Measurements from ENCODE around the gene SRP68. TPM values are rescaled to one million over a fixed set of nuclear protein-coding genes. Genes with fewer than 3 reads are reported as not detected.

Gene SRP68
- total RNA-seq, 1 experiment from 2014 or later, result 113 TPM

DNA sequence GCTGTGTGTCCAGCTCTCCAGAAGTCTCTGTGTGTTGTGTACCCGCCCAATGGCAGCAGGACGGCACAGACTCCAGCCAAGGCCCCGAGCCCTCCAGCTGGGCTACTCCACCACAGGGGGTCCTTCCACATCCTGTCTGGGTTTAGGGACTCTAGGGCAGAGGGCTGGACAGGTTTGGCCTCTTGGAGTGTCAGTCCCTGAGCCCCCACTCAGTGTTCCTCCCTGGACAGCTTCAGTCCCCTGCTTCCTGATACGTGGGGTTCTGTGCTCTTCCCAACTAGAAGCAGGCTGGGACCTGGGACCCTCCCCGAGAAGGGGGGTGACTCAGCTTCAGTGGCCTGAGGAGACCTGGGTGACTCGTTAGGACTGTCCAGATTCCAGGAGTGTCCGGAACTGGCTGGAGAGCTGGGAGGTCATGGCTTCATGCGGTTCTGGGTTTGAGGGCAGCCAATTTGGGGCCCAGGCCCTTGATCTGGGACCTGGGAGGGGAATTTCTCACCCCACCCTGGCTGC lies 67.5 kb downstream of the SRP68 start:
- DNase-seq, result no peak
- H3K36me3 ChIP-seq (ENCODE audit: control insufficient read depth, insufficient read depth, low read length), result peaks cover 1% of the 10 kb centered on the region; the same call in 1 of the 2 replicates
- Mint-ChIP-seq H3K27me3 (ENCODE audit: insufficient read depth, unreplicated experiment) (no peaks in the 10 kb centered on the region), H3K27ac (ENCODE audit: unreplicated experiment) (peak overlapping the region; percentile 30), H3K4me3 (ENCODE audit: unreplicated experiment) (no peak overlapping the region), H3K4me1 (ENCODE audit: low read depth, unreplicated experiment) (peaks cover 10% of the 10 kb centered on the region), H3K9me3 (ENCODE audit: unreplicated experiment) (peaks cover 5% of the 10 kb centered on the region), H3K36me3 (ENCODE audit: insufficient read depth, unreplicated experiment) (peaks cover 9% of the 10 kb centered on the region)
- intact Hi-C loops (cut with micrococcal nuclease; ENCODE audit: unreplicated experiment), result loop anchor here (1.0 to 2.0 kb wide), 2 partner anchors 64 to 100 kb away; partner anchors contain the start of gene FBF1
- TF ChIP-seq, protein P1, sequence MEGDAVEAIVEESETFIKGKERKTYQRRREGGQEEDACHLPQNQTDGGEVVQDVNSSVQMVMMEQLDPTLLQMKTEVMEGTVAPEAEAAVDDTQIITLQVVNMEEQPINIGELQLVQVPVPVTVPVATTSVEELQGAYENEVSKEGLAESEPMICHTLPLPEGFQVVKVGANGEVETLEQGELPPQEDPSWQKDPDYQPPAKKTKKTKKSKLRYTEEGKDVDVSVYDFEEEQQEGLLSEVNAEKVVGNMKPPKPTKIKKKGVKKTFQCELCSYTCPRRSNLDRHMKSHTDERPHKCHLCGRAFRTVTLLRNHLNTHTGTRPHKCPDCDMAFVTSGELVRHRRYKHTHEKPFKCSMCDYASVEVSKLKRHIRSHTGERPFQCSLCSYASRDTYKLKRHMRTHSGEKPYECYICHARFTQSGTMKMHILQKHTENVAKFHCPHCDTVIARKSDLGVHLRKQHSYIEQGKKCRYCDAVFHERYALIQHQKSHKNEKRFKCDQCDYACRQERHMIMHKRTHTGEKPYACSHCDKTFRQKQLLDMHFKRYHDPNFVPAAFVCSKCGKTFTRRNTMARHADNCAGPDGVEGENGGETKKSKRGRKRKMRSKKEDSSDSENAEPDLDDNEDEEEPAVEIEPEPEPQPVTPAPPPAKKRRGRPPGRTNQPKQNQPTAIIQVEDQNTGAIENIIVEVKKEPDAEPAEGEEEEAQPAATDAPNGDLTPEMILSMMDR (IDR thresholded peaks at IDR 0.05; ENCODE audit: insufficient read depth in 1 of 2, low read depth in 1 of 2, low read length in 1 of 2, severe bottlenecking in 1 of 2, unreplicated experiment in 1 of 2), result no peak
- no peaks in the 10 kb centered on the region for H3K9me3 ChIP-seq
- no peaks in the 10 kb centered on the region for H3K27me3 ChIP-seq (replicated peaks; ENCODE audit: control insufficient read depth, insufficient read depth, low read length)
- ChIA-PET POLR2A (interaction anchor here (1.7 kb wide), 1 partner anchor 64 kb away, joined by 6 read pairs; the partner anchor contains the start of gene FBF1), CTCF (interaction anchor here (0.6 to 2.6 kb wide), 10 partner anchors 9 to 275 kb away, joined by 3 to 16 read pairs (median 6); partner anchors contain the start of genes ACOX1, FBF1, MRPL38 and TEN1)
- H3K4me1 ChIP-seq, result peaks cover 17% of the 10 kb centered on the region
- BruUV-seq (replicated peaks), result no TSS peak
- no peak overlapping the region for H3K4me3 ChIP-seq (ENCODE audit: low read depth, low read length)

DNA sequence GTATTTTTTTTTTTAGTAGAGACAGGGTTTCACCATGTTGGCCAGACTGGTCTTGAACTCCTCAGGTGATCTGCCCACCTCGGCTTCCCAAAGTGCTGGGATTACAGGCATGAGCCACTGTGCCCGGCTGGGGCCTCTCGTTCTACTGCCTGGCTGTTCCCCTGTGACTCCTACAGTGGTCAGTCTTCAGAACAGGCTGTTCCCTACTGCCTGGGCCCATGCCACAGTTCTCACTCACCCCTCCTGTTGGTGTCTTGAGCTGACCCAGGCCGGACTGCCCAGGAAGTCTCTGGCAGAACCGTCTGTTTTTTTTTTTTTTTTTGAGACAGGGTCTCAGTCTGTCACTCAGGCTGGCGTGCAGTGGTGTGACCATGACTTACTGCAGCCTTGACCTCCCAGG lies 68.4 kb downstream of the SRP68 start:
- peaks cover 19% of the 10 kb centered on the region for H3K4me1 ChIP-seq
- peaks cover 1% of the 10 kb centered on the region; the same call in 1 of the 2 replicates for H3K36me3 ChIP-seq (ENCODE audit: control insufficient read depth, insufficient read depth, low read length)
- H3K36me3 Mint-ChIP-seq (ENCODE audit: insufficient read depth, unreplicated experiment), result peaks cover 10% of the 10 kb centered on the region
- H3K9me3 Mint-ChIP-seq (ENCODE audit: unreplicated experiment), result no peaks in the 10 kb centered on the region
- TF ChIP-seq, protein P1 (IDR thresholded peaks at IDR 0.05; ENCODE audit: insufficient read depth in 1 of 2, low read depth in 1 of 2, low read length in 1 of 2, severe bottlenecking in 1 of 2, unreplicated experiment in 1 of 2), result no peak
- H3K4me3 ChIP-seq (ENCODE audit: low read depth, low read length), result no peak overlapping the region
- no peaks in the 10 kb centered on the region for H3K27me3 ChIP-seq (replicated peaks; ENCODE audit: control insufficient read depth, insufficient read depth, low read length)
- no peaks in the 10 kb centered on the region for H3K9me3 ChIP-seq
- intact Hi-C loops (cut with micrococcal nuclease; ENCODE audit: unreplicated experiment), result loop anchor here (1.0 to 2.0 kb wide), 2 partner anchors 25 to 63 kb away; partner anchors contain the start of genes ACOX1, FBF1 and TEN1
- DNase-seq, result no peak
- no peak overlapping the region for H3K4me3 Mint-ChIP-seq (ENCODE audit: unreplicated experiment)
- ChIA-PET POLR2A (interaction anchor here (1.1 to 1.7 kb wide), 2 partner anchors 63 to 107 kb away, joined by 4 to 6 read pairs; partner anchors contain the start of genes FBF1 and TRIM65), CTCF (interaction anchor here (0.6 to 3.4 kb wide), 9 partner anchors 9 to 276 kb away, joined by 3 to 19 read pairs (median 5); partner anchors contain the start of genes ACOX1, FBF1, MRPL38 and TEN1)
- H3K27ac Mint-ChIP-seq (ENCODE audit: unreplicated experiment), result peak overlapping the region; percentile 71
- H3K4me1 Mint-ChIP-seq (ENCODE audit: low read depth, unreplicated experiment), result peaks cover 10% of the 10 kb centered on the region
- no peaks in the 10 kb centered on the region for H3K27me3 Mint-ChIP-seq (ENCODE audit: insufficient read depth, unreplicated experiment)
- no TSS peak for BruUV-seq (replicated peaks)

DNA sequence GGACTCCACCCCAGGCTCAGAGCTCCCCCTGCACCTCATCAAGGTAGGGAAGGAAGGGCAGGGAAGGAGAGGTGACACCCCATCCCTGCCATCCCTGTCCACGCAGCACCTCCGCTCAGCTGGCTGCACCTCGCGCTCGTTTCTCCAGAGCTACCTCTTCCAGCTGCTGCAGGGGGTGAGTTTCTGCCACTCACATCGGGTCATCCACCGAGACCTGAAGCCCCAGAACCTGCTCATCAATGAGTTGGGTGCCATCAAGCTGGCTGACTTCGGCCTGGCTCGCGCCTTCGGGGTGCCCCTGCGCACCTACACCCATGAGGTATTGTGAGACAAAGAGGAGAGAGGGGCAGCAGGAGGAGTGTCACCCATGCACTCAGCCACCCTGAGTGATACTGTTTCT lies 70.2 kb downstream of the SRP68 start:
- TF ChIP-seq, protein P1 (IDR thresholded peaks at IDR 0.05; ENCODE audit: insufficient read depth in 1 of 2, low read depth in 1 of 2, low read length in 1 of 2, severe bottlenecking in 1 of 2, unreplicated experiment in 1 of 2), result no peak
- ChIA-PET CTCF (interaction anchor here (0.5 to 3.4 kb wide), 6 partner anchors 10 to 97 kb away, joined by 3 to 19 read pairs (median 7); partner anchors contain the start of genes ACOX1, FBF1, MRPL38 and TEN1), POLR2A (no interaction called here)
- no peak overlapping the region for H3K4me3 Mint-ChIP-seq (ENCODE audit: unreplicated experiment)
- H3K4me1 ChIP-seq, result peaks cover 37% of the 10 kb centered on the region
- H3K36me3 ChIP-seq (ENCODE audit: control insufficient read depth, insufficient read depth, low read length), result peaks cover 1% of the 10 kb centered on the region; the same call in 1 of the 2 replicates
- no TSS peak for BruUV-seq (replicated peaks)
- DNase-seq, result no peak
- peaks cover 10% of the 10 kb centered on the region for H3K36me3 Mint-ChIP-seq (ENCODE audit: insufficient read depth, unreplicated experiment)
- no peaks in the 10 kb centered on the region for H3K9me3 ChIP-seq
- intact Hi-C loops (cut with micrococcal nuclease; ENCODE audit: unreplicated experiment), result no loop called here
- no peak overlapping the region for H3K4me3 ChIP-seq (ENCODE audit: low read depth, low read length)
- peaks cover 18% of the 10 kb centered on the region for H3K4me1 Mint-ChIP-seq (ENCODE audit: low read depth, unreplicated experiment)
- H3K27me3 Mint-ChIP-seq (ENCODE audit: insufficient read depth, unreplicated experiment), result no peaks in the 10 kb centered on the region
- peak overlapping the region; percentile 57 for H3K27ac Mint-ChIP-seq (ENCODE audit: unreplicated experiment)
- H3K27me3 ChIP-seq (replicated peaks; ENCODE audit: control insufficient read depth, insufficient read depth, low read length), result no peaks in the 10 kb centered on the region
- no peaks in the 10 kb centered on the region for H3K9me3 Mint-ChIP-seq (ENCODE audit: unreplicated experiment)
